CD4-positive, alpha-beta T cell treated with Interleukin-17A for 1 hour (primary cell): ENCODE measurements around the gene CAMKMT.
"Not testable (repeated sequence)": the region's sequence is repeated elsewhere in the genome, so short reads cannot be mapped to it uniquely, and the experiment has no call there.

Experiments used
- DNase-seq: peaks from one replicate; pipeline ENCODE4 v3.0.0-alpha.2; 2020

Gene CAMKMT

DNA sequence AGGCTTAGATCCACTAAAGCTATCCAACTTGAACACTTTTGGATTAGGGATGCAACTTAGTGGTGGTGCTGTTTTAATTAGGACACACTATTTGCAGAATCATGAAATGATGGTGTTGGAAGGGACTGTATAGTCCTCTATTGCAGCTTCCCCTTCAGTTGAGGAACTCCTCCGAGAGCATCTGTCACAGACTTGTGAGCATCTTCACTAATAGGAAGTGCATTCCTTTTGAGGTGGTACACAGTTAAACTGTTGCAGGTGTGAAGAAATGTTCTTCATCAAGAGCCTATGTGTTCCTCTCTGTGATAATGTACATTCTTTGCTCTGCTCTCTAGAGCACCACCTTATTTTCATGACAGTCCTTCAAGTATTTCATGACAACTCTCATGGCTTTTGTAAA is 197.4 kb downstream of the CAMKMT start:
- no peak for DNase-seq

GRCh38 chr2:44560352-44560751 is 198.6 kb downstream of the CAMKMT start:
- DNase-seq, result no peak

DNA sequence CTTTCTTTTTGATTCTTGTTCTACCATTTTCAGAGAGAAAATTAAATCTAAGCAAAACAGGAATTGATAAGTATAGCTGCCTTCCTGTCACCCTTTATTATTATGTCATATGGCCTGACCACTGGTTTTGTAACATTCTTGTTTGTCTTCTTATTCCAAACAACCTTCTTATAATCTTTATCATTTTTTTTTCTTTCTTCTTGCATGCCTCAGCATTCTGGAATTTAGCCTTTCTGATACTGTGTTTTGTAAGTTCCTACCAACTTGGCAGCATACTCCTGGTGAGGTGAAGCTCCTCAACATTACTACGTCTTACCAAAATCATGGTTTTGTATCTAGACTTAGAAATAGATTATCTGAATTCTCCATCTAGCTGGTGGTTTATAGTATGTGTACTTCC is 199.2 kb downstream of the CAMKMT start:
- DNase-seq, result no peak

DNA sequence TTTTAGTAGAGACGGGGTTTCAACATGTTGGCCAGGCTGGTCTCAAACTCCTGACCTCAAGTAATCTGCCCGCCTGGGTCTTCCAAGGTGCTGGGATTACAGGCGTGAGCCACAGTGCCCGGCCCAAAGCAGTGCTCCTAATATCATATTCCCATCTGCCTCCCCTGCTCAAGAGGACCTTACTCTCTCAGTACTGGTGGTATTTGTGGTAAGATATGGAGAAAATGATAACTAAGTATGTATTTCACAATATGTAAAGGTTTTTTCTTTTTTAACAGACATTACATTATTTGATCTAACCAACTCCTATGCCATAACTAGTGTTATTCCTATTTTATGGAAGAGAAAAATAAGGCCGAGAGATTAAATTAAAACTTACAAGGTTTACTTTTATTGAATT is 201.0 kb downstream of the CAMKMT start:
- DNase-seq, result no peak

GRCh38 chr2:44564752-44565151 is 203.0 kb downstream of the CAMKMT start:
- DNase-seq, result no peak

DNA sequence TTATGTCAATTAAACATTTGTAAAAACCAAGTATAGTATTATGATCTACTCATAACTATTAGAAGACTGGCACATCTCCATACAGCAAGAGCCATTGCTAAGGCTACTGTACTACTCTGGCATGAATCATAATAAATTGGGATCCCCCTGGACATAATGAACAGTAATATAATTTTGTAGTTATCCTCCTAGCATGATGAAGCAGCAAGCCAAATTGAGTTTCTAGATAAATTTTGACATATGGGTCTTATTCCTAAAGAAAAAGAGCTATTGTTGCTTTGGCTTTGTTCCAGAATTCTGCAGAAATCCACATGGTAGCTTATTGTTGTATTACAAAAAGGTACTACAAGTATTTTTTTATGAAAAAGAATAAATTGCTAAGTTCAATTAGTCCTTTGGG is 204.3 kb downstream of the CAMKMT start:
- no peak for DNase-seq

- DNase-seq, result no peak
Measured at GRCh38 chr2:44569491-44569890, 207.7 kb downstream of the CAMKMT start.

DNA sequence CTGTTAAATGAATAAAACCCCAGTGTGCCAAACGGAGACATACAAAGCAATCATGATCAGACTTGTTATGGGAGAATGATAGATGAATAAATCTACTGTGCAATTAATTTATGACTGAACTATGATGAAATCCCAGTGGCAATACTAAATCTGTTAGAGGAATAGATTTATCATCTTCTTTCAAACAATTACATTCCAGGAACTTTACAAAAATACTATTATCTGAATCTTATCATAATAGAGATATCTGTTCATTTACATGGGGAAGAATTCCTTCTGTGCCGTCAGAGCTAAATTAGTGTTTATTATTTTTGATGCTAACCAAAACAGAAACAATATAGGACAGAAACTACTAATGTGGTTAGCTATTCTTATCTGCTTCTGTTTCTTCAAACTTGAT is 208.5 kb downstream of the CAMKMT start:
- DNase-seq, result no peak

DNA sequence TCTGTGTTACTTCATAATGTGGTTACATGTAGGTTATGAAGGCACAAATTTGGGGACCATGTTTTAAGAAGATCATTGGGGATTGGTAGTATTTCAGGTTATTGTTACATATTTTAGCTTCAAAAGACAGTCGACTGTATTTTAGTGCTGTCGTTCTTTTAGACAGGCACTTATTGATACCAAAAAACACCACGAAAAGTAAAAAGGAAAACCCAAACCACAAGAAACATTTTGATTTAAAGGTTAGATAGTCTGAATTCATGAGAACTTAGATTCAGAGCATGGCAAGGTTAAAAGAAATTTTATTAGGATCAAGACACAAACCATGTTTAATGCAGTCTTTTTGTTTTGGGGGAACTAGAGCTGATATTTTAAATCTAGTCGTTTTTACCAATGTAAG is 209.0 kb downstream of the CAMKMT start:
- no peak for DNase-seq

DNA sequence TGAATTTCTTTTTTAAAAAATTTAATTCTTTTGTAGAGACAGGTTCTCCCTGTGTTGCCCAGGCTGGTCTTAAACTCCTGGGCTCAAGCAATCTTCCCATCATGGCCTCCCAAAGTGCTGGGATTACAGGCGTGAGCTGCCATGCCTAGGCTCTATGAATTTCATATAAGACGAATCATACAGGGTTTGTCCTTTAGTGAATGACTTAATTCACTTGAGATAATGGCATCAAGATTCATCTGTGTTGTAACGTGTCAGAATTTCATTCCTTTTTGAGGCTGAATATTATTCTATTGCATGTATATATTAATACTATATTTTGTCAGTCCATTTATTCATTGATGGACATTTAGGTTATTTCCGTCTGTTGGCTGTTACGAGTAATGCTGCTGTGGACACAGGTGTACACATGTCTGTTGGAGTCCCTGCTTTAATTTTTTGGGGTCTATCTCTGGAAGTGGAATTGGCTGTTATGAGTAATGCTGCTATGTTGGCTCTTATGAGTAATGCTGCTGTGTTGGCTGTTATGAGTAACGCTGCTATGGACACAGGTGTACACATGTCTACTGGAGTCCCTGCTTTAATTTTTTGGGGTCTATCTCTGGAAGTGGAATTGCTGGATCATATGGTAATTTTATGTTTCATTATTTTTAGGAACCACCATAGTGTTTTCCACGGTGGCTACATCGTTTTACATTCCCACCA is 210.6 kb downstream of the CAMKMT start:
- no peak for DNase-seq

GRCh38 chr2:44573996-44574395 is 212.2 kb downstream of the CAMKMT start:
- DNase-seq, result no peak

- DNase-seq, result no peak
Measured at GRCh38 chr2:44578471-44579093, 216.8 kb downstream of the CAMKMT start.

GRCh38 chr2:44579115-44579836 is 217.5 kb downstream of the CAMKMT start:
- no peak for DNase-seq

DNA sequence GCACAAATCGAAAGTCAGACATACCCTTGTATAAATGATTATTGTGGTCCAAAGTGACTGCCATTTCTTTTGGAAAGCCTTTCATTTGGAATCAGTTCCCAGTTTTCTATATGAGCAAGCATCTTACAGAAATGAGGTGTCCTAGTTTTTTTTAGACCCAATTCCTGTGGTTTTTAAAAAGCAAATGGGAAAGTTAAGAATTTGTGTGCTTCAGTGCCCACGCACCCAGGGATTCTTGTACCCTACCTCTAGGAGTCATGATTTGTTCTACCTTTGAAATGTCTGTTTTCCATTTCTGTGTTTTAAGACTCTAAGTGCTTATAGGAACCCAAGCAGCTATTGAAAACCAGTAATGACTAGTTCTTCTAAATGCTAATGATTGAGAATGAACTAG is 218.1 kb downstream of the CAMKMT start:
- no peak for DNase-seq

- DNase-seq, result no peak
Measured at GRCh38 chr2:44580875-44581515, 219.2 kb downstream of the CAMKMT start.

GRCh38 chr2:44582363-44583008 is 220.7 kb downstream of the CAMKMT start:
- no peak for DNase-seq

GRCh38 chr2:44595615-44596014 is 233.9 kb downstream of the CAMKMT start:
- DNase-seq, result not testable (repeated sequence)

DNA sequence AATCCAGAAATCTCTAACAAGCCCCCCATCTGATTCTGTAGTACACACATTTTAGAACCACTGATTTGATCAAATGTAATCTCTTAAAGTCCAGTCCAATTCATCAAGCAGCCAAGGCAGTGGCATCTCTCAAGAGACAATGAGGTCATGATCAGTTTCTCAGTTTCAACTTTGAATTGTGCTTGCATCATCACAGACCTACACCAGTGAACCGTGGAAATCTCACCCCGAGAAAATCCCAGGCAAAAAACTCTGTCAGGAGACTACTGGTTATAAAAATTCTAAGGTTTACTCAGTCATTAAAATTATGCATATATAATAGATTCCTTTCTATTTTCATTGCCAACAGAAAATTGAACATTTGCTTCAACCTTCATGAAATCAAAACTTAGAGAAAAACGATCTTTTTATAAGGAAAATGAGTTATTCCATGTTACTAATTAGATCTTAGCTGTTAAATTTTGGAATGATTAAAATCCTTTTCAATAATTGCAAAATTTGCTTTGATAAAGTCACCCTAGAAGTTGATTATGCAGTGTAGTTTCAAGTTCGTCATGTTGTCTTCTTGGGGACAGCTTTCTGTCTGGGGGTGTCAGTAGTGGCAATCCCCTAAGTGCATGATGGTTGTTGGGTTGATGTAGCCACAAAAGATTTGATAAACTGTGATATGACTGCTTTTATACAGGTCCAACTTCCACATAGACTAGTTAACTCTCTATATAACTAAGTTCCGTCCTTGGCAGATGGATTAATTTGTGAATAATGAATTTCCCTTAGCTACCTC is 235.0 kb downstream of the CAMKMT start:
- no peak for DNase-seq

DNA sequence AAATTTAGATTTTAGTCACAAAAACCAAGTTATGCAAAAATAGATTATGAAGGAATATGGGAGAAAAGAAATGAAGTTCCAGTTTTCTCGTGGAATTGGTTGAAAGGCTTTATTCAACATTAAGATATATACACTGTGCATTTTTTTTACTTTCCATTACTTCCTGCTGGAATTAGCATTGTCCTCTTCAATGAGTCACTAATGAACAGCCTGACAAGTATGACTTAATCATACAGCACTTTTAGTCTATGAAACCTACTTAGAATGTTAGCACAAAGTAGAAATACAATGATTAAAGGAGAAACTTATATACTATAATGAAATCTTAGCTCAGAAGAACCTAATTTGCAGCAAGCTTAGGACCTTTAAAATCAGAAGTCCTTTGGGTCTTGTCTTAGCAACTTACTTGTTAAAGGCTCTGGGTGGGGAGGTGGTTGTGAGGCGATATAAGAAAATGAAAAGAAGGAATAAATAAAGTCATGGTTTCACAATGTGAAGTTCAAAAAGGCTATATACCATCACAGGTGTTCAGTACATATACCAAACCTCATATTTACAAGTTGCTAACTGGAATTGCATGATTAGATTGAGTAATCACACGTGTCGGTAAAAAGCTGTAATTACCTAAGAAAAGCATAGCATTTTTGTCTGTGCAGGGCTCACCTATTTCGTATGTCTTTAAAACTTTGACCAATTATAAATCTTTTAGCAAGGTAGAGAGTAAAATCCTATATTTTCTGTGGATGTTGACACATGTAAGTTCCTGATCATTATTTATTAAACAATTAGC is 236.8 kb downstream of the CAMKMT start:
- DNase-seq, result no peak

DNA sequence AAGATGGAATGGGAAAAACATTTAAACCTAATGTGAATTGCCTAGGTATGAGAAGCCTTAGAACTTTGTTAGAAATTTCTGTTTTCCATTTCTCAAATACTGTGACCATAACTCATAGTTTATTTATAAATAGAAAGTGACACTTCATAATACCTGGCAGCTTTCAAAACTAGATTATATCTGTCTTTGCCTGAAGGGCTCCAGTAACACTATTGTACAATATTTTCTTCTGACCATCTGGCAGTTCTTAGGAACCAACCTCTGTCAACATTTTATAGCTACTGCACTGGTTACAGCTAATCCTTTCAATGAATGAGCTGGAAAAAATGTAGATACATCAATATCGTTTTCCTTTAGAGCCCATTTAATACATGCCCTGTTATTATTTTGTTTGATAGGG is 237.4 kb downstream of the CAMKMT start:
- no peak for DNase-seq

- DNase-seq, result no peak
Measured at GRCh38 chr2:44602446-44602845, 240.7 kb downstream of the CAMKMT start.

- no peak for DNase-seq
Measured at GRCh38 chr2:44605511-44605910, 243.8 kb downstream of the CAMKMT start.
